ENCODE data around the gene LRRTM1. TPM values are rescaled to one million over a fixed set of nuclear protein-coding genes. Genes with fewer than 3 reads are reported as not detected.

LRRTM1 gene
- total RNA-seq, 2 experiments from 2014 or later, result not detected

DNA sequence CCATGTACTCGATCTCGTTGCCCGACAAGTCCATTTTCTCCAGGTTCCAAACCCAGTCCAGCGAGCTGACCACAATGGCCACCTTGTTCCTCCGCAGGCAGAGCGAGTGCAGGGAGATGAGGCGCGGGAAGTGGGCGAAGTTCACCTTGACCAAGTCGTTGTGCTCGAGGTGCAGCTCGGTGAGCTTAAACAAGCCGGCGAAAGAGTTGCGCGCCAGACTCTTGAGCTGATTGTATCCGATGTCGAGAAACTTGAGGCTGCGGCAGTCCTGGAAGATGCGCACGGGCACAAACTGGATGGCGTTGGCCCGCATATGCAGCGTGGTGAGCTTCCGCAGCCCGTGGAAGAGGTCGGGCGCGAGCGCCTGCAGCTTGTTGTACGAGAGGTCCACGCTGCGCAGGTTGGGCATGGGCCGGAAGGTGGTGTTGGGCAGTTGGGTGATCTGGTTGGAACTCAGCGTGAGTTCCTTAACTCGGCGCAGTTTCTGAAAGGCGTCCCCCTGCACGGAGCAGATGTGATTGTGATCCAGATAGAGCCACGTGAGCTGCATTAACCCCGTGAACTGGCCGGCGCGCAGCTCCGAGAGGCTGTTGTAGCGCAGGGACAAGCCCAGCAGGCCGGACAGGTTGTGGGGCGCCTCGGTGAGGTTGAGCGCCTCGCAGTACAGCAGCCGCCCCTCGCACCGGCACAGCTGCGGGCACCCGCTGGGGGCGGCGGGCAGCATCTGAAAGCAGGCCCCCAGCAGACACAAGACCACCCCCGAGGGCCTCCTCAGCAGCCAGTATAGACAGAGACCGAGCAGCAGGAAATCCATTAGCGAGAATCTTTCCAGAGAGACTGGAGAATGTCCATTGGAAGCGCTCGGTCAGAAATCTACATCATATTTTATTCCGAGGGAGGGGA is 1.3 kb downstream of the LRRTM1 start:
- ChIA-PET CTCF (no interaction called here), POLR2A (no interaction called here)

GRCh38 chr2:80302314-80303005 is 2.1 kb downstream of the LRRTM1 start:
- ChIA-PET CTCF (no interaction called here), POLR2A (no interaction called here)

DNA sequence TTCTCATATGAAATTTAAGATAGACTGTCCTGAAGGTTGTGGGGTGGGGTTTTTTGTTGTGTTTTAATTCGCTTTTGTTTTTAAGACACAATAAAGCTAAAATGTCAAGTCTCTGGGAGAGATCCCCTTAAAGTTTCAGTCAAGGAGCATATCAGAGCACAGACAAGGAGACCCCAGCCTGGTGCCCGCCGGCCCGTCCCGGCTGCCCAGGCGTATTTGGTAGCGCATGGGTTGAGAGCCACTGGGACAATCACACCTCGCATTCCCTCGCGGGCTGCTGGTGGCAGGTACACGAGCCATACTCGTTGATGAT is 2.6 kb downstream of the LRRTM1 start:
- ChIA-PET CTCF (no interaction called here), POLR2A (no interaction called here)

GRCh38 chr2:80300954-80301353 is 3.6 kb downstream of the LRRTM1 start:
- ChIA-PET CTCF (no interaction called here), POLR2A (no interaction called here)

DNA sequence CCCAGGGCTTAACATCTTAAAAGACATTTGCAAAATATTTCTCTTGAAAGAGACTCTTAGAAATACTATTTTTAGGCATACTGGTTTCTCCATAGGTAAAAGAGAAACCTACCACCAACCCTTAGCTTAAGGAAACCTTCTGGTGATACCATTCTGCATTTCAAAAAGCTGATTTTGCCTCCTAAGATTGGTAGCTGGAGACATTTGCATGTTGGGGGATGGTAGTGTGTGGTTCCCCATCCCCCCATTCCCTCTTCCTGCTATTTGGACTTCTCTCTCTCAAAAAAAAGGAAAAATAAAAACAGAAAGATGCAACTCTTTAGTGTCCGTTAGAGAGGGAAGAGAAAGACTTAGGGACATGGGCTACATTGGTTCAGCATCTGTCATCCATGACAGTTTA is 4.2 kb downstream of the LRRTM1 start:
- ChIA-PET POLR2A (no interaction called here), CTCF (no interaction called here)

- POLR2A ChIA-PET, result no interaction called here
- CTCF ChIA-PET, result no interaction called here
Measured at GRCh38 chr2:80299661-80300060, 4.9 kb downstream of the LRRTM1 start.

DNA sequence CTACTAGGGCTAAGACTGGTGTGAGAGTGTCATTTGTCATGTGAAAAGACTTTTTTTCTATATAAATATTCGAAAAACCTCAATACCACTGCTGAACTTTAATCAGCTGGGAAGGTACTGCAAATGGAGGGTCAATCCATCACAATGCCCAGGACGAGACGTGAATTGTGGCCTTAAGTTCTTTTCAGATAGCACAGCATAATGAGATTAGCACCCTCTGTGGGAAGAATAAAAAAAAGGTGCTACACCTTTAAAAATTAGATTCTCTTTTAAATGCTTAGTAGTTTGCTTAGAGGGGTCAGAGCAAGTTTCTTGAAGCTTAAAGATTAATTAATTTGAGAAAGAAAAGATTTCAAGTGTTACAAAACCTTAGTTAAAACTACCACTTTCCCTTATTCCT is 5.6 kb downstream of the LRRTM1 start:
- ChIA-PET CTCF (no interaction called here), POLR2A (no interaction called here)

GRCh38 chr2:80293039-80293438 is 11.5 kb downstream of the LRRTM1 start:
- POLR2A ChIA-PET, result no interaction called here
- CTCF ChIA-PET, result no interaction called here

DNA sequence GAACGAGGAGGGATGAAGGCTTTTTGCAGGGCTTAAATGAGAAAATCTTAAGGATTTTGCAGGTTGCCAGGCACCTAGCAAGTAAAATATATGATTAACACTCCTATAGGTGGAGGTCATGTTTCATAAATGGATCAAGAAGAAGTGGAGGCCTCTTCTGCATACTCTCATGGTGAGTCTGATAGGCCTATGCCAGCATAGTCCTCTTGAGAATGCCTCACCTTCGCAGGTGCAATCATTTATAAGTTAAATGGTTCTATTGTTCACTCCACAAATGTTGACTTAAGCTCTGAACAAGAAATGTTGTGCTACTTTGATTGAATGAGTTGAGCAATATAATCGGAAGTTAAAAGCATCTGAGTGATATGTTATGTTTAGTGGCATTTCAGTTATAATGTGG is 12.1 kb downstream of the LRRTM1 start:
- CTCF ChIA-PET, result no interaction called here
- POLR2A ChIA-PET, result no interaction called here

GRCh38 chr2:80291656-80292055 is 12.9 kb downstream of the LRRTM1 start:
- ChIA-PET POLR2A (no interaction called here), CTCF (no interaction called here)

DNA sequence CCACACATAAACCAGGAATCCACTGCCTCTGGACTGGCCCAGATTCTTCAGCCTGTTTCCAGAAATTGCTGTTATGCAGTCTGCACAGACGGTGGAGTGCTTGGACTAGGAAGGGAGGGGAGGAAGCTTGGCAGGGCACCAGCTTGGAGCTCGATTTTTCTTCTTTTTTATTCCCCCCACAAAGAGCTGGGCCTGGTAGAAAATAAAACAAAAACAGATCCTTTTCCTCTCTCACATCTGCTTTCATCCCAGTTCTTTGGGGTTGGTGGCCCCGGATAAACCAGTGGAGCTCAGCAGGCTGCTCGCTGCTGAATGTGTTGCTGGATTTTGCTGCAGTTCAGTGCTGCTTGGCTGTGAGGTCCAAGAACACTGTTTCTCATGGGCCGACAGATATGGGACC is 16.0 kb downstream of the LRRTM1 start:
- ChIA-PET CTCF (no interaction called here), POLR2A (no interaction called here)

DNA sequence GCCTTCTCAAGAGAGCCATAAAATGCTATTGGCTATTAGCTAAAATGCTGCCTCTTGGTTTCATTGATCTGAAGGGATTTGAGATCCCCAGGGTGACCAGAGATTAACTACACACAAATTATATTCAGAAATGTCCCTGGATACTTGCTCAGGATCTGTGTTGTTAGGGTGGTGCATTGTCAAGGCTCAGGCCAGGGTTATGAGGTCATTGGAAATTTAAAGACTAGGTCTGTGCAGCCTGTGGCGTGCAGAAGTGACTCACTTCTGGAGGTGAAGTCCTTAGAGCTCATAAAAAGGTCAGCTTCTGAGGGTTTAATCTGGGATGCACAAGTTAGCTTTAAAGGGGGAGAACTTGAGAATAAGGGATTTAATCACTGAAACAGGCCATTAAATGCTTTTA is 23.5 kb downstream of the LRRTM1 start:
- ChIA-PET CTCF (no interaction called here), POLR2A (no interaction called here)

GRCh38 chr2:80280598-80280997 is 24.0 kb downstream of the LRRTM1 start:
- ChIA-PET CTCF (no interaction called here), POLR2A (no interaction called here)

GRCh38 chr2:80269806-80270205 is 34.7 kb downstream of the LRRTM1 start:
- CTCF ChIA-PET, result no interaction called here
- POLR2A ChIA-PET, result no interaction called here

DNA sequence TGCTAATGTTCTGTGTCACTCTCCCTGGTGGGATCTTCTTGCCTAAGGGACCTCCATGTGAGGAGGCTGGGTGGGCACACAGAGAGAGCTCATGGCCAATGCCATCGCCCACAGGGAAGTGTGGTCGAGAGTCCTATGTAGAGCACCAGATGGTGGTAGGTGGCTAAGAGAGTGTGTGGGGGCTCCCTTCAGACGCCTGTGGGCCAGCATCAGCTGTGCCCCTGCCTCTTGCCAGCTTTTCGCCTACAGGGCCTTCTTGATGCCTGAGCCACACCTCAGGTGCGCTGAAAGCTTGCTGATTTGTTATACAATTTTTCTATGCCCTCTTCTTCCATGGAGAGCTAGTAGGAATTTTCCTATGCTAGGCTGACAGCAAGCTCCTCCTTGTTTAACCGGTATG is 38.3 kb downstream of the LRRTM1 start:
- CTCF ChIA-PET, result no interaction called here
- POLR2A ChIA-PET, result no interaction called here

DNA sequence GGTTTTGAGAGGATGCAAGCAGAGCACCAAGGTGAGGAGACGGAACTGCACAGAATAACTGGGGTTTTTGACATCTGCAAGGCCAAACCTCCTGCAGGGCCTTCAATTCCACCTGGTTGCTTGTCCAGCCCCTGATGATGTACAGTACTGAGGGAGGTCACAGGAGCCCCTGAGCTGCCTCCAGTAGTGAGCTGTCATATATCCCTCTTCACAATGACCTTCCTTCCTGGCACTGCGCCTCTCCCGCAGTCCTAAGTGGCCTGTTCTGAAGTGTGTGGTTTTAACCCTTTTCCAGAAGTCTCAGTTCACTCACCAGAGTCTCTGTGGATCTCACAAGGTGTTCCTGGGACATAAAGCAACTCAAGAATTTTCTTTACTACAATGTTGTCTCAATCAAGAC is 45.3 kb downstream of the LRRTM1 start:
- ChIA-PET CTCF (no interaction called here), POLR2A (no interaction called here)

DNA sequence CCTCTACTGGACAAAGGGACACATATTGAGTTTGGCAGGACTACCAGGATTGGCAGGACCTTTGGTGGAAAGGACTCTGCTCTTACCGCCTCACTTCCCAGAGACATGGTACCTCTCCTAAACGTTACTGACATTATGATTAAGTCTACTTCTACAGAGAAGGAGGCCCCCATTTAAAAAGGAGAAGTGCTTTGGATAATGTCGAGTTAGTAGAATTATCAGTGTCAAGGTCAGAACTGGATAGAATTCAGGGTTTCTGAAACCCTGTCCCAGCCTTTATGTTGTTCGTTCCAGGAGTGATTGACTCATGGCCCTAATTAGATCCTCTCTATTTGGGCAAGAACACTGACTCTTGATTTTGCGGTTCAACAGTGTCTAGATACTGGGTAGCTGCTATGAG is 45.8 kb downstream of the LRRTM1 start:
- POLR2A ChIA-PET, result no interaction called here
- CTCF ChIA-PET, result no interaction called here

GRCh38 chr2:80258341-80258740 is 46.2 kb downstream of the LRRTM1 start:
- ChIA-PET POLR2A (no interaction called here), CTCF (no interaction called here)

GRCh38 chr2:80257450-80257849 is 47.1 kb downstream of the LRRTM1 start:
- ChIA-PET CTCF (no interaction called here), POLR2A (no interaction called here)

- POLR2A ChIA-PET, result no interaction called here
- CTCF ChIA-PET, result no interaction called here
Measured at GRCh38 chr2:80256782-80257167, 47.8 kb downstream of the LRRTM1 start.

DNA sequence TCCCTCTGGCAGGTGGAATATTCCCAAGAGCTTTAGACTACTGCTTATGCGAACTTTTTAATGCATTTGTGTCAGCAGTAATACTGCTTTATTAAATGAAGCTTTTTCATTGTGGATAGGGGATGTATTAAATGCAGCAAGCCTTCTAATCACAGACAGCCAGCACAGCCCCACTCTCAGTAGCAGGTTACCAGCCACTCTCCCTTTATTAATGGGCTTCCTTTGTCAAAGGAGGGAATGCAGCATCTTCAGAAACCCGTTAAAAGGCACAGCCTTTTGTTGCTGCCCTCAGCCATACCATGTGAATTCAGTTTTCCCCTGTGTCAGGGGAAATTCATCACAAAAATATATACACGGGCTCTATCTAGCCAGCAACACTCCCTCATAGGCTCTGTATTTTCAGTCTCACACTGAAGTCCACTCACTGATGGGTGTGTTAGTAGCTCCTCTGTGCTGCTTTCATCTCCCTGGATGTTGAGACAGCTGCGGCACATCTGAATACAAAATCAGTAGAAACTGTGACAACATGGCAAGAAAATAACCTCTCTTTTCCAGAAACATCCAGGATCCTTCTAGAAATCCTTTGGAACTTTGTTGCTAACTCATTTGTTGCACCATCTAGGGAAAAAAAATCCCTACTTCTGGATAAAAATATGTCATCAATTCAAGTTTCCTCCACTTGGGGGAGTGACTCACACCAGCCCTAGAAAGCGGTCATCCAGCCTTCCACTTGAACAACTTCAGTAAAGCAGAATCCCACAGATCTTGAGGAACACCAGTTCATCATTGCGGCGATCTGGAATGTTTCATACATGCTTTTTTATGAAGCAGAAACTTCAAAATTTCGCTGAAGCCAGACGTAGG is 48.4 kb downstream of the LRRTM1 start:
- ChIA-PET CTCF (no interaction called here), POLR2A (no interaction called here)

Measured in activated CD8-positive, alpha-beta memory T cell treated with anti-CD3 and anti-CD28 coated beads for 36 hours (primary cell).